Tibial nerve (tissue), 4 donors: ENCODE data around the gene PCSK6.

Source experiments
- CTCF ChIP-seq, 5 experiments: fragments of 200-600 bp in 3 of 5; fragments of 450-650 bp in 2 of 5; sonication (generic) in 3 of 5; IDR thresholded peaks; one replicate each; pipeline ENCODE4 v1.5.1; 2016 to 2019; ENCODE audit warnings: antibody characterized with exemption in 5 of 5, mild to moderate bottlenecking in 3 of 5, moderate library complexity in 2 of 5
- EP300 ChIP-seq, 2 donors: sonication (generic); formaldehyde crosslinking; IDR thresholded peaks; one replicate each; pipeline ENCODE4 v1.6.1; 2017; ENCODE audit warnings: antibody characterized with exemption in 2 of 2, mild to moderate bottlenecking in 1 of 2
- POLR2A ChIP-seq, 2 donors: fragments of 450-650 bp; IDR thresholded peaks; one replicate each; pipeline ENCODE4 v1.6.1; 2017; ENCODE audit warnings: antibody characterized with exemption in 2 of 2, mild to moderate bottlenecking in 2 of 2, moderate library complexity in 2 of 2

GRCh38 chr15:101504373-101504772 is 14.9 kb upstream of the PCSK6 start:
- no peak for TF ChIP-seq CTCF (IDR thresholded peaks at IDR 0.05)
- TF ChIP-seq EP300 (IDR thresholded peaks at IDR 0.05), result no peak
- no peak for TF ChIP-seq POLR2A (IDR thresholded peaks at IDR 0.05)
